HG02884 (cell line): ENCODE measurements around the gene IGDCC3.

ENCODE experiments used
- ATAC-seq: cut with Tn5 transposase; IDR thresholded peaks from one replicate; pipeline ENCODE4 v1.9.1; 2021; ENCODE audit warnings: mild to moderate bottlenecking, moderate library complexity; ENCODE audit not compliant: unreplicated experiment

The IGDCC3 gene

DNA sequence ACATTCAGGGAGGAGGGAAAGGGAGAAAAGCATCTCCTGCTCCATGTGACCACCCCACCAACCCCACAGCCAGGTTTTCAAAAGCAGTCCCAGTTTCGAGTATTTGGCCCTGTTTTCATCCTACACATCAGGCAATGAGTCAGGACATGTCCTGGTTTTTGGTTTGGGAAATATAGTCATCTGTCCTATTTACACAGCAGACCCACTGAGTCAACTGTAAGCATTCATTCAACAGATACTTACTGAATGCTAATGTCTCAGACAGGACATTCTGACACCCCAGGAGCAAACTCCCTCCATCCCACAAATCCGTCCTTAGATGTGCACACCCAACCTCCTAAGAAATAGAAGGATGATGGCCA, 32.9 kb downstream of the IGDCC3 start:
- no peak for ATAC-seq

DNA sequence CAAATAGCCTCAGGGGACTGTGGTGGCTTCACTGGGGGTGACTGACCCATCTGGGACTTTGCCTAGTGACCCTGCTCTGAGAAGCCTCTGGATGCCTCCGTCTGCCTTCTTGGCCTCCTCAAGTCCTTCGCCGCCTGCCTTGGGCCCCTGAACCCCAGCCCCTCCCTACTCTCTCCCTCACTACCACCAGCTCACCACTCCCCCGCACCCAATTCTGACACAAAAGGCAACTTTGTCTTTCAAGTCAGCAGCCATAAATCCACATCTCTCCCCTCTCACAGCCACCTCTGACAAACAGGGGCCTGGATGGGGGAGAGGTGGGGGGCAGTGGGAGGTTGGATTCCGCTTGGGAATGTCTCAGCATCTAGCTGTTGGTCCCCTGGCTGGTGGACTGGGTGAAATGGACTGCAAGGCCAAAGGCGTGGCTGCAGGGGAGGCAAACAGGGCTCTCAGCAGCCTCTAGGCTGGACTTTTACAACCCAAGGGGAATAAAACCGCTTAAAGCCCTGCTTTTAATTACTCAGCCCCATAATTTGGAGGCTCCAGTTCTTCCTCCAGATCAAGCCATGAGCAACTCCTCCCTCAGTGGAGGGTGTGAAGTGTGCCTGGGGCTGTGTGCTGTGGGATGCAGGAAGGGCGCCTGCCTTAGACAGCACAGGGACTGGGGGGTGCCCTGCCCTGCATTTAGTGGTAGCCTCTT, 33.4 kb downstream of the IGDCC3 start:
- ATAC-seq: no peak

DNA sequence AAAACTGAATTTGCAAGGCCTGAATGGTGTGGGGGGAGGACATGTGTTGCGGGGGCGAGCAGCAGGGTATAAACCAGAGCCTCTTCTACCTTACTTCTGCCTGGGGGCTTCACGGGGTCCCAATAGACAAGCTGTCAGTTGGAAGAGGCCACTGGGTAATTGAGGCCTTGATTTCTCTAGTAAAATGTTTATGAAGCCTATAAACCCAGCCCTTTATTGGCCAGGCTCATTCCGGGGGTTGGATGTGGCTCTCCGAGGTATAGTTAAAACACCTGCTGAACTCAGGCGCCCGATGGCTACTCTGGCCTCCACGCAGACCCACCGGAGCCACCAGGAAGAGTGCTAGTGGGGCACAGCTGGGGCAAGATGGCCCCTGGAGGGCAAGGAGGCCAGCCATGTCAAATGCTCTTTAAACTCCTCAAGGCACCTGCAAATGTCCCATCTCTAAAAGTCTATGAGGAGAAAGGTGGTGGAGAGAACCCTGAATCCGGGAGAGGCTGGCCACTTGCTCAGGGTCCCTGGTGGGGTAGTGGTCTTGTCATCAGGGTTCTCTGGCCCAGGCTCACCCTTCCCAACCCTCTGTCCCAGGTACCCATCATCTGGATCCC, 34.3 kb downstream of the IGDCC3 start:
- no peak for ATAC-seq

DNA sequence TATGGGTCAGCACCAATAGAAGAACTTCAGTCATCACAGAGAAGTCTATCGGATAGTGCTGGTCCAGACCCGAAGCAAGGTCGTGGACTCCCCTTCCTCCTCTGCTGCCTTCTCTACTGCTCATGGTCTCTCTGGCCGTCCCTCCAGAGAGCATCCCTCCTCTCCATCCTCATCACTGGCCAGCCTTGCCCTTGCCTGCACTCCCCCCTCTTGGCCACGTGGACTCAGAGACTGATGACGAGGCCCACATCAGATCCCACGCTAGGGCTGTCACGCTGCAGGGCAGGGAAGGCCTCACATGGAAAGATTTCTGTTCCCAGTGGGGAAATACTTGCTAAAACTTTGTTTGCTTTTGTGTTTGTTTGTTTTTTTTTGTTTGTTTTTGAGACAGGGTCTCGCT, 35.3 kb downstream of the IGDCC3 start:
- ATAC-seq: no peak

DNA sequence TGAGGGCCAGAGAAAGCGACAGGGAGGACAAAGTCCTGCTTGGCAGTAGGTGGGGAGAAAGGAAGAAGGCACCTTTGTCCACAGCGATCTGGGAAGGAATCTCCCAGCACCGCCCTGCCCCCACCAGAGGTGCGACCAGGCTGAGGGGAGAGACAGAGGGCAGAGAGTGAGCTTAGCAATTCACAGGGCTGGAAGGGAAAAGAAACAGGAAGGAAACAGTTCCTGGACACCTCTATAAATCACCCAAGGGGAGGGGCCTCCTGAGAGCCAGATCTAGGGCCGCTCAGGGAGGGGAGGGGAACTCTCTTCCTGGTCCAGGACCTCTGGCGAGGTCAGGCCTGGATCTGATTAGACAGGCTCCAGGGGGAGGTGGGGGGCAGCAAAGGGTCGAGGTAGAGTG, 37.9 kb downstream of the IGDCC3 start:
- no peak for ATAC-seq

DNA sequence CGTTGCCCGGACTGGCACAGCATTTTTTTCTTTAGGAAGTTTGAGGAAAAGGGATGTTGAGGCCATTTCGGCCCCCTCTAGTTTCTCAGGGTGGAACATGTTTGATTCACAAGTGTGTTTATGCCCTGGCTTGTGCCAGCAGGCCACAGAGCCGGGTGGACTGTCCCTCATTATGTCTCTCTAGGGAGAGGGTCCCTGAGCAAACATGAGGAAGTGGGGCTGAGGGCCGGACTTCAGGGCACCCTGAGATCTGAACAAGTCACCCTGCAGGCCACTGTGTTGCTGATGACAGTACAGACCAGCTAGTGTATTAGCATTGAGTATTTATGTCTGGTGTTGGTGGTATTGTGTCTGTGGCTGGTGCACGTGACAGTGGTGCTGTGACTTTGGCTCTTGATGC, 38.4 kb downstream of the IGDCC3 start:
- no peak for ATAC-seq

DNA sequence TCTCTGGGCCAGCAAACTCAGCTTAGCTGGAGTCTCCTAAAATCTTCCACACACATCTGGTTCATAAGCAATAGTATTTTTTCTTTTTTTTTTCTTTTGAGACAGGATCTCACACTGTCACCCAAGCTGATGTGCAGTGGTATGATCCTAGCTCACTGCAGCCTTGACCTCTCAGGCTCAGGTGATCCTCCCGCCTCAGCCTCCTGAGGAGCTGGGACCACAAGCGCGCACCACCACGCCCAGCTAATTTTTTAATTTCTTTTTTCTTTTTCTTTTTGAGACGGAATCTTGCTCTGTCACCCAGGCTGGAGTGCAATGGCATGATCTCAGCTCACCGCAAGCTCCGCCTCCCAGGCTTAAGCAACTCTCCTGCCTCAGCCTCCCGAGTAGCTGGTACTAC, 39.0 kb downstream of the IGDCC3 start:
- ATAC-seq: no peak

DNA sequence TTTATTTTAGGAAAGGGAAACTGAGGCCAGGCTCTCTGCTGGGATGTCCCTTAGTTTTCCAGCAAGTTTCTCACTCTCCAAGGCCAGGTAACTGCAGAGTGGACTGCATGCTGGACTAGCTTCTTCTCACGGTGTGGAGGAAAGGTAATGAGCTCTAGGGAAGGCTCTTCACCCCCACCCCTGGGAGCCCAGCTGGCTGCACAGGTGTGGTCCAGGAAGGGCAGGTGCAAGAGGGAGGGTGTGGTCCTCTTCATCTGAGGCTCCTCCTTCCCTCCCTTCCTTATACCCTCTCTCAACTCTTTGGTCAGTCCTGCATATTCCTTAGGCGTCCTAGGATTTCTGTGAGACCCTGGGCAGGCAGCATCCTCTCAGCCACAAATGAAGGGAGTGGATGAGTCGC, 39.4 kb downstream of the IGDCC3 start:
- ATAC-seq: no peak

DNA sequence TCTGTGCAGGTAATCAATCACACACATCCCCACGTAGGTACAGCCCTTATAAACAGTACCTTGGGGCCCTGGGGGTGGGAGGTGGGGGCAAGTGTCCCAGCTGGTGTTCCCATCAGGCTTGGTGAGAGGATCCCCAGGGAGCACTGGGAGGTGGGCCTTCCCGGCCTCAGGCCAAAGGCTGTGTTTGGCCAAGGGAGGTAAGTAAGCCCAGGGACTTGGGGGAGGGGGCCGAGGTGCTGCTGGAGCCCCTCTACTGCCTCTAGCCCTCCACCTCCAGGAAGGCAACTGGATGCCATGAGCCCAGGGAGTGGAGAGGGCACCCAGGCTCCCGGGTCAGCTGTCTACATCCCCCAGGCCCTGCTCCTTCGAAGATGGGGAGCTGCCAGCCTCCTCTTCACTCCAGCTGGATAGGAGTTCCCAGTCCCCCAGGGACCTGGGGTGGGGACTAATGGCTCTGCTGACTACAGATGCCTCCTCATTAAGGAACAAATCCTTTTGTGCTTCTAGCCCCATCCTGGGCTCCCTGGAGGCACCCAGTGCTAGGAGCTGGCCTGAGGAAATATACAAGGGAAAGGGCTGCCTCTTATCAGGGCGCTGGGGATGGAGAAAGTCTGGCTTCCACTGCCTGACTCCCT, 40.2 kb downstream of the IGDCC3 start:
- ATAC-seq: no peak

DNA sequence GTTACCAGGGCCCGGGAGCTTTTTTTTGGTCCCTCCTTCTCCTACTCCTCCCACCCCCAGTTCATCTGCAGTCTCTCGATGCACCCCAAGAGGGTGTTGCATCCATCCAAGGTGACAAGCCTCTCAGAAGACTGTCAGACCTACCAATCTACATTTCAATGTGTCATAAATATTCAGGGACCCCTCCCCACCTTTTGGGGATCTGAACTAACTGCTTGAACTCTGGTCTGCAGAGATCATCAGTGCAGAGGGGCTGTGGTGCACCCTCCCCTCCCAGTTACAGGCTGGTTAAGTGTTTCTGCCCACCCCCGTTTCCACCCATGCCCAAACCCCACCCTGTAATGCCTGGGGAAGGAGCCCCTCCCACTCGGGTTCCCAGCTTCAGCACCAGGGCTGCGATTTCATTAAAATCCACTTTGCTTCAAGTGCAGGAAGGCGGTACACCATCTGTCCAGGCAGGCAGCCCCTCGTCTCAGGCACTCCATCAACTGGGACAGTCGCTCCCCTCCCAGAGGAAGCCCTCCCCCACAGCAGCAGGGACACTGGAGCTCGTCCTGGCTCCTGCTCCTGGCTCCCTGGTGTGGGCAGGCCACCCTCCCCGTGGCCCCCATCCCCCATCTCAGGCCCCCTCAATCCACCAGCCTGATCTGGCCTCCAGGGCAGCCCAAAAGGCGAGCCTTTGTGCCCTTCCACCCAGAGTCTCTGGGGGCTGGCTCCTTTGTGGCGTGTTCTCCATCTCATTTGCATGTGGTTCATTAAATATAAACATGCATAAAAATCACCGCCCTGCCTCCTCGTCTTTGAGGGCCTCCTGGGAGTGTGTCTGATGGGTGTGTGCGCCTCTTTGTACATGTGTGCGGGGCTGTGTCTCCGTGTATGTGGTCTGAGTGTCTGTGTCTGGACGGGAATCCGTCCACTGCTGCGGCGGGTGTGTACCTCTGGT, 41.0 kb downstream of the IGDCC3 start:
- no peak for ATAC-seq

DNA sequence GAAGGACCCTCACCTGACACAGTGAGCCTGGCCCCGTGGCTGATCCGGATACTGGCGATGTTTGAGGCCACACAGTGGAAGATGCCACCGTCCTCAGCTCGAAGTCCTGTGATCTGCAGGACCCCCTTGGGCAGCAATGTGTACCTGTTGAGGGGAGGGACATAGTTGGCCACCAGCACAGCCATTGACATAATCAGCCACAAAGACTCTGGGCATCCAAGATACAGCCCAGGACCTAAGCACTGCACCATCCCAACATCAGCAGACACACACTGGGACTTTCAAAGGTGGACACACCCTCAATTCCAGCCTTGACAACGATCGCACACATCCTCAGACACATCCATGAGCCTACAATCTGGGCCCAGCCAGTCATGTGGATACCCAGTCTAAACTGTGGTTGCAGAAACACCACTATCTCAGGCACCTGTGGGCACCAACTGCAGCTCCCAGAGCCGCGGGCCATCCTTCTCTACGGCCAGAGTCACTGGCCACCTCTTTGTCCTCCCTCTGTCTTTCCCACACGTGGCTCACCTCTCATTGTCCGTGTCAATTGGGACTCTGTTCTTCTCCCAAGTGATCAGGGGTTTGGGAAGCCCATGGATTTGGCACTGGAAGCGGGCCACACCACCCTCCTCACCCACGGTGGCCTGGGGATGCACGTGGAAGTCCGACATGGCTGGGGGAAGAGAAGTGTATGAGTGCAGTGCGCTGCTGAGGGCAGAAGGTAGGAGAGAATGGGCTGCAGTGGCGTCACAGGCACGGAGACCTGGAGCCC, 42.3 kb downstream of the IGDCC3 start:
- ATAC-seq: no peak

DNA sequence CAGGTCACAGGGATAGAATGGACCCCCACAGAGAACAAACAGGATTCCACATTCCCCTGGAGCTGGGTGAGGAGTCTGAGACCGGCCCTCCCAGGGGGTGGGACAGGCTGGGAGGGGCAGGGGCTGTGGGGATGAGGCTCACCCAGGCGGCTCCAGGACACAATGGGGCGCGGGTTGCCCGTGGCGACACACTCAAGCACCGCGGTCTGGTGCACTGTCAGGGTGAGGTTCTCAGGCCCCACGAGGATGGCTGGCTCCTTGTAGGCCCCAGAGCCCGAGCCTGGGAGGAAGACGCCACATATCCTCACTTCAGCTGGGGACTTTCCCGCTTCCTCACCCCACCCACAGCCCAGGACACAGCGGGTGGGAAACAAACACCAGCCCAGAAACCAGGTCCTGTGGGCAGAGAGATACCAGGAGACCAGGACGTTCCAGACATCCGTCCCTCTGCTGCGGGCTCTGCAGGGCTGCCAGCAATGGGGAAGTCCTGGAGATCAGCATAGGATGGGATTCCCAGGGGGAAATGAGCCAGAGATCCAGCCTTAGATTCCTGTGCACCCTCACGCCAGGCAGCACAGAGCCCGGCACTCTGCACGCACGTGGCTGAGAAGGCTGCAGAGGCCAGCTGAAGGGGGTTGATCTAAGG, 43.1 kb downstream of the IGDCC3 start:
- no peak for ATAC-seq

DNA sequence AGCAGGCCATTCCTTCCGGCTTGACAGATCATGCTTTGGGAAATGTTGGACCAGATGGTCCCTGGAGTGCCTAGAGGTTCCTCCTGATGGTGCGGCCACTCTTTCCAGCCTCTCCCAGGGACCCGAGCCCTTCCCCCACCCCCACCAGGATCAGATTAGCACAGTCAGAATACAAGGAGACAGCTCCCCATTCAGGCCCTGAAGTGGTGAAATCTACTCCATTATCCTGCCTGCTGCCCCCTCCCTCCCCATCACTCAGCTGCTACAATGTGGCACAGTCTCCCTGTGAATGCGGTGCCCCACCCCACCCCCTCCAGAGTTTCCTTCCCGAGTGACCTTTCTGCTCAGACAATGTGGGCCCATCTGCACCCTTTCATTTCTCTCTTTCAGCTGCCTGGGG, 43.9 kb downstream of the IGDCC3 start:
- no peak for ATAC-seq

DNA sequence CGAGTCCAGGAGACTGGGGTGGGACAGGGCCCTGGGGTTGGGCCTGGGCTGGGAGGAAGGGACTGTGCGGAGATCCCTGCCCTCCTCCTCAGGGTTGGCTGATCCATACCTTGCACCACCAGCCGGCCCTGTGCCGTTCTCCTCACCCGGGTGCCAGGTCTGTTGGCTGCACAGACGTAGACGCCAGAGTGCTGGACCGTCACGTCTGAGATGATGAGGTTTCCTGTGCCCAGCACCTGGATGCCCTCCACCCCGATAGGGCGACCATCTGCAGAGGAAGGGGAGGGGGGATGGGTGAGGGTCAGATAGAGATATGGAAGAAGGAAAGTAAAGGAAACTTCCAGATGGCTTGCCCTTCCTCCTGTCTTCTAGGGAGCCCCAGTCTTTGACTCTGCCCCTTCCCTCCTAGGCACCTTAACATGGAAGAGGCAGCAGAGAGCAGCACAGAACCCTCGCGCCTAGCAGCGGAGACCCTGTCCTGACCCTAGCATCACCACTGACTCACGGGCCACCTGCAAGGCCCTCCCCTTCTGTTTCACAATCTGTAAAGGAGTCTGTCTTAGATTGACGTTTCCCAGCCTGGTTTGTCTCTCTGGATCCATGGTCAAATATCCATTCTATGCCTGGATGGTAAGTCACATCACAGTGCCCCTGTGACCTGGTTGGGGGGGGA, 44.5 kb downstream of the IGDCC3 start:
- ATAC-seq: no peak

DNA sequence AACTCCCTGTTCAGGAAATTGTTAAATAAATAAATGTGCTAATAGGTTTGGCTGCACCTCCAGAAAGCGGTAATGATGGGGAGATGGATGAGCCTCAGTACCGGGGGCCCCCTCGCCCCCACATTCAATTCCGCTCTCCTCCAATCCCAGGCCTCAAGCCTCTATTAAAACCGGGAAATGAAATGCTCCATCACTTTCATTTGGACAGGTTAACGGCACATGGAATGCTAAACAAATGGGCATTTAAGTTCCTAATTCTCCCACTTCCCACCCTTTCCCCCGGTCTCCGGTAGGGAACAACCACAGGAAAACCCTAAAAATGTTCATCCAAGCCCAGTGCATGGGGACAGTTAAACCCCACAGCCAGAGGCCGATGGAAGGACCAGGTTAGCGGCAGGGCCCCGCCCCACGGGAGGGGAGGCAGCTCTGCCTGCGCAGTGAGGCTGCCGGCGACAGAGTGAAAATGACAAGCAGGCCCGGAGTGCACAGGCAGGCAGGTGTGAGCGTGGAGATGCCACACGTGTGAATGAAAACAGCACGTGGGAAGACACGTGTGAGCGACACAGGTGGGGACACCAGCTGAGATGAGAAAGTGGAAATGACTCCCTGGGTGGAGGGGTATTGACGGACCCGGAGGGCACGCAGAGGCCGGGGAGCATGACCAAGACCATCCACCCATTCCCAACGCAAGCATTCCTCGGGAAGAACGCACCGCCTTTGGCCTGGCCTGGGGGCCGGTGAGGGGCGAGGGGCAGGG, 45.2 kb downstream of the IGDCC3 start:
- no peak for ATAC-seq

DNA sequence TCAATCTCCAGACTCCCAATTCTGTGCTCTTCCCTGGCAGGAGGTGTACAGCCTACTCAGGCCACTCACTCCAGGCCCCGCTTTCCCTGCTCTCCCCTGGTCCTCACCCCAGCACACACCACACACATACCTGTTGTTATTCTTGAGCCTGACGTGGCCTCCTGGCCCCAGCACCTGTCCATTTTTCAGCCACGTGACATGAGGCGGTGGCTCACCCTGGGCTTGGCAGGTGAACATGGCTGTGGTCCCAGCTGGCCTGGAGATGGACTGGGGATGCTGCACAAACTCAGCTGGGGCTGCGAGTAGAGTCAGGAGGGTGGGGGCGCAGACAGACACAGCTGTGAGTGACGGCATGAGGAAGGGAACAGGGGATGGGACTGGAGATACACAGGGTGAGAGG, 46.0 kb downstream of the IGDCC3 start:
- ATAC-seq: no peak

DNA sequence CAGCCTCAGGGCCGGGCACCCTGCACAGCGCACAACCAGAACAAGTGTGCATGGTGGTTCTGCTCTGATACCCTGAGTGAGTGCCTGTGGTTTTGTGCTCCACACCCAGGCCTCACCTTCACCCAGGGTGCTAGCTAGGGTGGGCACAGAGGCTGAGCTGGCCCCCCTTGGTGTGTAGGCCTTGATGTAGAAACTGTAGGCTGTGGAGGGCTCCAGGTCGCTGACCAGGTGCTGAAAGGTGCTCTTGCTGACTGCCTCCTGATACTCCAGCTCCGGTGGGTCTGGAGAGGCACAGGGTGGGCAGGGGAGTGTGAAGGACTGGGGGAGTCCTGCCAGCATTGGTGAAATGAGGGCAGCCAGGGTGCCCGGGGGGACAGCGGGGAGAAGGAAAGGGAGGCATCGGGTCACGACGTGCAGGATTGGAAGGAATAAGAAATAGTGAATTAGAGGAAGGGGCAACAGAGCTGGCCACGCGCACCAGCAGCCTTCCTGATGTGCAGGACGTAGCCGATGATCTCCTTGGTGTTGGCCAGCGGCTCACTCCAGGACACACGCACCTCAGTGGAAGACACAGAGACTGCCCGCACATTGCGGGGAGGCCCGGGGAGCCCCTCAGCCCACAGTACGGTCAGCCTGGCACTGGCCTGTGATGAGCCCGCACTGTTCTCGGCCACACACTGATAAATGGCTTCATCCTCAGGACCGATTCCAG, 46.7 kb downstream of the IGDCC3 start:
- ATAC-seq: no peak

DNA sequence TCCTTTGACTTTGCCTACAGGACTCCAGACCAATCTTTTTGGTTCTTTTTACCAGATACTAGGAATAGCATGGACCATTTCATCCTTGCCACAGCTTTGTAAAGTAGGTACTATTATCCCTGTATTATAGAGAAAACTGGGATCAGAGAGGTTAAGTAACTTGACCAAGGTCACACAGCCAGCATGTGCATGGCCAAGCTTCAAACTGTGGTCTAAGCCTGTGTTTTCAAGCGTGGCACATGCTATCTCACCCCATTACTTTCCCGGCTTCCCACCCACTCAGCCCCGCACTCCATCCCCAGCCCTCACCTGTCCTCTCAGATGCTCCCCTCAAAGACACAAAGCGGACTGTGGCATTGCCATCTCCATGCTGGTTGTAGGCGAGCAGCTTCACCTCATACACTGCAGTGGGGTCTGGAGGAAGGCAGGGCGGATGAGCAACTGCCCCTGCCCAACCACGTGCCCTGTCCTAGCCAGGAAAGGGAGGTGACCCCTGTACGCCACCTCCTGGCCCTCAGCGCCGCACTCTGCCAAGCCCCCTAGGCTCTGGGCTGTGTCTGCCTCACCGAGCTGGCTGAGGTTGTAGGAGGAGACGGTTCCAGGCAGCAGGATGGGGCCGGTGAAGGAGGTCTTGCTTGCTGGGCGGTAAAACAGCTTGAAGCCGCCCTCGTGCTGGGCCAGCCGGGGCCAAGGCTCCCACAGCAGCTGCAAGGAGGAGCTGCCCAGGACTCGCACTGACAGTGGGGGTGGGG, 47.6 kb downstream of the IGDCC3 start:
- no peak for ATAC-seq
